D721Med (cell line): ENCODE measurements around the gene SKAP1.

Source experiments
- DNase-seq: peaks from one replicate; pipeline ENCODE4 v3.0.0; 2011; ENCODE audit warnings: low spot score; ENCODE audit not compliant: insufficient read length
- FAIRE-seq: peaks from 2 replicates; lab custom pipeline; 2011; peaks lifted over from hg19 to GRCh38; lab: Jason Lieb, UNC
- TF ChIP-seq, protein P1 (sequence below): IDR thresholded peaks from 2 replicates; pipeline ENCODE4 v1.5.1; 2012; ENCODE audit warnings: mild to moderate bottlenecking, control low read depth; ENCODE audit not compliant: insufficient read depth; ENCODE audit errors: missing control alignments

The SKAP1 gene

DNA sequence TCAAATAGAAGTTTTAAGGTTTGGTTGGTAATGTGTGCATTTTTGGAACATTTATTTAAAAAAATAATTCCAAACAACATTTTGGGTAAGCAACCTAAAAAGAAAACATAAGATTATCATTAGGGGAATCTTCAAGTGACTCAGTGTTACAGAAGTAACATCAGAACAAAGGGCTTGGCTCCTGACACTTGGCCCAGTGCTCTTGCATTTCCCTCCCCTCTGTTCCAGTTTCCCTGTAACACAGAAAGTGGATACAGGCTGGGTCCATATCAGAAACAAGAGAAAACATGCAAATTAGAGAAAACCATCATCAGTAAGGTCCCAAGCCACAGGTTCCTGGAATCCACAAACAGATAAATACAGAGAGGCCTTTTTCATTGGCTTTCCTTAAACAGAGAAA lies 40.1 kb downstream of the SKAP1 start:
- DNase-seq: no peak
- TF ChIP-seq, protein P1, sequence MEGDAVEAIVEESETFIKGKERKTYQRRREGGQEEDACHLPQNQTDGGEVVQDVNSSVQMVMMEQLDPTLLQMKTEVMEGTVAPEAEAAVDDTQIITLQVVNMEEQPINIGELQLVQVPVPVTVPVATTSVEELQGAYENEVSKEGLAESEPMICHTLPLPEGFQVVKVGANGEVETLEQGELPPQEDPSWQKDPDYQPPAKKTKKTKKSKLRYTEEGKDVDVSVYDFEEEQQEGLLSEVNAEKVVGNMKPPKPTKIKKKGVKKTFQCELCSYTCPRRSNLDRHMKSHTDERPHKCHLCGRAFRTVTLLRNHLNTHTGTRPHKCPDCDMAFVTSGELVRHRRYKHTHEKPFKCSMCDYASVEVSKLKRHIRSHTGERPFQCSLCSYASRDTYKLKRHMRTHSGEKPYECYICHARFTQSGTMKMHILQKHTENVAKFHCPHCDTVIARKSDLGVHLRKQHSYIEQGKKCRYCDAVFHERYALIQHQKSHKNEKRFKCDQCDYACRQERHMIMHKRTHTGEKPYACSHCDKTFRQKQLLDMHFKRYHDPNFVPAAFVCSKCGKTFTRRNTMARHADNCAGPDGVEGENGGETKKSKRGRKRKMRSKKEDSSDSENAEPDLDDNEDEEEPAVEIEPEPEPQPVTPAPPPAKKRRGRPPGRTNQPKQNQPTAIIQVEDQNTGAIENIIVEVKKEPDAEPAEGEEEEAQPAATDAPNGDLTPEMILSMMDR: no peak
- FAIRE-seq: no peak

DNA sequence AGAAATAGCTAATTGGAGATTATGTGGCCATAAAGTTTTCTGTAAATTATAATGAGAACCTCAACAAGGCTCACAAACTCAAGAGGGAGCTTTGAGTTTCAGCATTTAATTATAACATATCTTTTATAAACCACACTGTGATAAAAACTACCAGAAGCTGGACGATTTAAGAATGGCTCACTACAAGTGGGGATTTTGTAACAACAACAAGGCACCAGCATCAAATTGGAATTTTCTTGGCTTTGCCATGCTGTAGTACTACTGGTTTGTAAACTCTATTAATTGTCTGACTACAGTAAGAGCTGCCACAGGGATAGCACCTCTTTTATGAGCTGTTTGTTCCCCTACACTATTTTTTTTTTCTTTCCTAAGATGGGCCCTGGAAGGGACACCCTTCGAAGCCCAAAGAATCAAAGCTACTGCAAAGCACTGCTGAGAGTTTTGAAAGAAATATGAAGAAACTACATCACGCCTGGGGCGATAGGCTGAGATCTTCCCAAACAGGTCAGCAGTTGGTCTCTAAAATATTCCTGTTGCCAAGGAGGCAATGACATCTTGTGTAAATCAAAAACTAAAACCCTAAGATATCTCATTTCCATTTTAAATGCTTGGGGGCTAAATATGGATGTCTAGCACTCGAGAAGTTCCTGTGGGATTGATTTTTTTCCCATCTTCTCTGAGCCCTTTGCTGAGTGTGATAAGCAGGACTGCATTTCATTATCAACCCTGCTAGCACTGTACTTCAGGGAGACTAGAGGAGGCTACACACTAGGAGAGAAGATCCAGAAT lies 40.9 kb downstream of the SKAP1 start:
- DNase-seq (no peak), FAIRE-seq (no peak)
- TF ChIP-seq, protein P1: no peak

DNA sequence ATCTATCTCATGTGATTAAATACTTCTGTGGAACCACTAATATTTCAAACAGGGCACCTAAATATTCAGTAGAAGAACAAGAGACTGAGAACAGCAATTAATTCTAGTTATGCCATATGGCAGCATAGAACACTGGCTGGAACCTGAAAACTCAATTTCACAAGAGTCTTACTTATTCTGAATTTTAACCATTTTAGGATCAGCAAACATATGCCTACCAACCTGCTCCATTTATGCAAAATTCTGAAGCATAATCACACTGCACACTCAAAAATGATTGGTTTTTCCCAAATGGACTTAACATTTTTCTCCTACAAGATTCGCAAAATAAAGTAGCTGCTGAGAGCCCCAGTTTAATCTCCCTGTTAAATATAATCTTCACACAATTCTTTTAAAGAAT lies 43.2 kb downstream of the SKAP1 start:
- DNase-seq (no peak), FAIRE-seq (no peak)
- TF ChIP-seq, protein P1: no peak

DNA sequence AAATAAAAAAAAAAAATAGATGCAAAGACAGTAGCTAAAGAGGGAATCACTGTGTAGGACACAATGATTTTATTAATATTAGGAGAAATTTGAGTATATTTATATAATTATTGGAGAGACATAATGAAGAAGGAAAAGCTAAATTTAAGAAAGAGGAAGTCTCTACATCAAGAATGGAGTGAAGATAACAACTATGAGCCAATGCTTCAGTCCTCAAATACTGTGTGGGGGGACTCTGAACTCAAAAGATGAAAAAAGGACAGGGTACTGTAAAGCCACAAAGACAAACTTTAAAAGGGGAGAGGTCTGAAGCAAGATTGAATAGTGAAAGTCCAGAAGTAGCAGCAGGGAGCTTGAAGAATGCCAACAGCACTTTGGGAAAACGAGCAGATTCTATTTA lies 44.7 kb downstream of the SKAP1 start:
- DNase-seq: no peak
- no peak for FAIRE-seq
- TF ChIP-seq, protein P1: no peak

DNA sequence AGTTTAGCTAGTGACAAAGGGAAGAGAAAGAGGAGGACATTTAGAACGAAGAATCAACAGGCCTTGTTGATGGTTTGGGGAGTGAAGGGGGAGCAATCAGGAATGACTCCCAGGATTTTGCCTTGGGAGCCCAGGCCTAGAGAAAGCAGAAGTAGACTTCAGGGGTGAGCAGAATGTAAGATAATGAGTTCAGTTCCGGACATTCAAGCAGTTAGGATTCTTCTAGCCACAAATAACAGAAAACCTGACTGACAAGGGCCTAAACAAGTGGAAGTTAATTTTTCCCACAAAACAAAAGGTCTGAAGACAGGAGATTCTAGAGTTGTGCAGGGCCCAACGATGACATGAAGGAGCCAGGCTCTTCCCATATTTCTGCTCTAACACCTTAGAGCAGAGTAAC lies 45.9 kb downstream of the SKAP1 start:
- TF ChIP-seq, protein P1: no peak
- no peak for DNase-seq
- no peak for FAIRE-seq

DNA sequence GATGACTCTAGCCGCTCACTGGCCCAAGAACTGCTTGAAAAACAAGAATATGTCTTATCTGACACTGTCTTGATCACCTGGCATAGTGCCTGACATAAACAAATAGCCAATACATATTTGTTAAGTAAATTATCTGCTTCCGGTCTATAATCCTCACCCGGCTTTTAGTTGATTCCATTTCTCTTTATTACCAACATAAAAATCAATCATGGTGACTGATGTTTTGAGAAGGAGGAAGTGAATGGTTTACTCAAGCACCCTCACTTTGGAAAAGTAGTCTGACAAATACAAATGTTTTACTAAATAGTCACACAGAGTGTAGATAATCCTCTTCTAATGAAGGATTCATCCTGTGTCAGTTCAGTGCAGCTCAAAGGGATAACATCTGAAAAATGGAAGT lies 47.0 kb downstream of the SKAP1 start:
- DNase-seq (no peak), FAIRE-seq (no peak)
- TF ChIP-seq, protein P1: no peak

DNA sequence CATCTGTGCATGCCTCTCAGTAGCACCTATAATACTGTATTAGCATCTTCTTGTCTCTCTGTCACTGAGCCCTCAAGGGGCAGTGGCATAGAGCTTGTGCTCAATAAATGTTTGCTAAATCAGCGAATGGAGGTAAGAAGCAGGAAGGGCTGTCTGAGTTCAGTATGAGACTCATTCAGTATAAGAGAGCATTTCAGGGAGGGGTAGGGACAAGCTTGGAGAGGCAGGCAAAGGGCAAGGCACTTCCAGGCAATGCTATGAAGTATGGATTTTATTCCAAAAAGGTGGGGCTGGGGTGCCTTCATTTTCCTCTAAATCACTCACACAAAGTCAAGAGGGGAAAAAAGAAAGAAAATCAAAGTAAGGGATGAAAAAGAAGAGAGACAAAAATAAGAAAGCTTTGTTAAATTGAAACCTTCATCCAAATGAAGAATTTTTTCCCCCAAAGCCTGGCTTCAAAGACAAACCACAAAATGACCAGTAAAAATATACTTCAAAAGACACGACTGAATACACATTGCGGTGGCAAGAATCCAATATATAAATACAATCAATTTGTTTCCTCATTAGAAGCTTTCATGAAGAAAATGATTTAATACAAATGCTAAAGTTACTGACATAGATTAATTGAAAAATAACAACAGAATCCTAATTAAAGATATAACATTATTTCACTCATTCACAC lies 51.2 kb downstream of the SKAP1 start:
- TF ChIP-seq, protein P1: no peak
- FAIRE-seq: no peak
- no peak for DNase-seq
